ENCODE measurements around the gene IKBKE. TPM values are rescaled to one million over a fixed set of nuclear protein-coding genes. Genes with fewer than 3 reads are reported as not detected.

IKBKE gene
- total and polyA plus RNA-seq, 10 of the 15 experiments (the other 5 are each of a cell fraction or from before 2014, with no cell fraction given) = 12.8 to 35.1 (median 23.1) TPM

DNA sequence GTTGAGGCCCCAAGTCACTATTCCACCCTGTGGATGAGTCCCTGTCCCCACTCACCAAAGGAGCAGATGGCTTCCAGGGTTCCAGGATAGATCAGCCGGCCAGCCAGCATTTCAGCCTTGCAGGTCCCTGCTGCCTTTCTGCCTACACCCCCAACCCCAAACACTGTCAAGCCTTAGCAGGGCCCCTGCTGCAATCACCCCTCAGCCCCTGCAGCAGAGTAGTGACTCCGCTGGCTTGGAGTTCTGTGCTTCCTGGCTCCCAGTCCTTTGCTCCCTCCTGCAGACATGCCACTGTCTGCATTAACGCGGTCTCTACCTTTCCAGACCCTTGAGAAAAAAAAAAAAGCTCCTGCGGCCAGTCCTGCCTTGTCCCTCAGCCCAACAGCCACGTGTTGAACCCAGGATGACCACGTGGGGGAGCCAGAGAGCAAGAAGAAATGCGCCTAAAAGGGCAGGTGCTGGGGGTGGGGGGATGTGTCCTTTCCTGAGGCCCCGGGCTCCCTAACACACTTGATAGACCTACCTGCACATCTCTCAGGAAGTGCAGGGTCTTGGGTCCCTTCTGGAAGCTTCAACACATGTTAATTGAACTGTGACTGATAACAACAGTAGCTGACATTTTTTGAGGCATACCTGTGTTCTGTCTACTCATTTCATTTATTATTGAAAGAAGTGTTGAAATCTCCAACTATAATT is 74.4 kb downstream of the IKBKE start (continued):
- no peak for TF ChIP-seq REST (IDR thresholded peaks at IDR 0.05; ENCODE audit: low read depth, low read length)
- TF ChIP-seq IRF4 (IDR thresholded peaks at IDR 0.05; ENCODE audit: low read depth, low read length) = no peak; the same call in 1 of the 2 replicates
- TF ChIP-seq TAF1 (IDR thresholded peaks at IDR 0.05; ENCODE audit: borderline replicate concordance, low read depth, low read length) = no peak
- no peak for TF ChIP-seq CBX3 (IDR thresholded peaks at IDR 0.05; ENCODE audit: borderline replicate concordance, low read depth)
- TF ChIP-seq MTA2 (IDR thresholded peaks at IDR 0.05; ENCODE audit: low read depth) = no peak
- TF ChIP-seq EGR1 (IDR thresholded peaks at IDR 0.05; ENCODE audit: borderline replicate concordance in 1 of 2, low read depth in 2 of 2, low read length in 2 of 2) = no peak
- TF ChIP-seq GABPA (IDR thresholded peaks at IDR 0.05; ENCODE audit: low read depth) = no peak
- TF ChIP-seq, protein P1, sequence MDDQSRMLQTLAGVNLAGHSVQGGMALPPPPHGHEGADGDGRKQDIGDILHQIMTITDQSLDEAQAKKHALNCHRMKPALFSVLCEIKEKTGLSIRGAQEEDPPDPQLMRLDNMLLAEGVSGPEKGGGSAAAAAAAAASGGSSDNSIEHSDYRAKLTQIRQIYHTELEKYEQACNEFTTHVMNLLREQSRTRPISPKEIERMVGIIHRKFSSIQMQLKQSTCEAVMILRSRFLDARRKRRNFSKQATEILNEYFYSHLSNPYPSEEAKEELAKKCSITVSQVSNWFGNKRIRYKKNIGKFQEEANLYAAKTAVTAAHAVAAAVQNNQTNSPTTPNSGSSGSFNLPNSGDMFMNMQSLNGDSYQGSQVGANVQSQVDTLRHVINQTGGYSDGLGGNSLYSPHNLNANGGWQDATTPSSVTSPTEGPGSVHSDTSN (IDR thresholded peaks at IDR 0.05; ENCODE audit: insufficient replicate concordance, low read depth, low read length) = no peak
- TF ChIP-seq MAX (IDR thresholded peaks at IDR 0.05; ENCODE audit: low read depth, low read length) = peak; percentile 94
- no peak for TF ChIP-seq GATAD2B (conservative IDR thresholded peaks at IDR 0.05; ENCODE audit: low read depth)
- TF ChIP-seq MEF2A (IDR thresholded peaks at IDR 0.05; ENCODE audit: insufficient read depth, low read depth, low read length) = no peak
- no peak for TF ChIP-seq NR2C1 (IDR thresholded peaks at IDR 0.05)
- TF ChIP-seq KDM1A (IDR thresholded peaks at IDR 0.05; ENCODE audit: borderline replicate concordance) = no peak
- no peak for TF ChIP-seq MEF2B (IDR thresholded peaks at IDR 0.05; ENCODE audit: partially characterized antibody, poor library complexity, severe bottlenecking)
- no peak for TF ChIP-seq IRF5 (IDR thresholded peaks at IDR 0.05; ENCODE audit: borderline replicate concordance)
- TF ChIP-seq, protein P2, sequence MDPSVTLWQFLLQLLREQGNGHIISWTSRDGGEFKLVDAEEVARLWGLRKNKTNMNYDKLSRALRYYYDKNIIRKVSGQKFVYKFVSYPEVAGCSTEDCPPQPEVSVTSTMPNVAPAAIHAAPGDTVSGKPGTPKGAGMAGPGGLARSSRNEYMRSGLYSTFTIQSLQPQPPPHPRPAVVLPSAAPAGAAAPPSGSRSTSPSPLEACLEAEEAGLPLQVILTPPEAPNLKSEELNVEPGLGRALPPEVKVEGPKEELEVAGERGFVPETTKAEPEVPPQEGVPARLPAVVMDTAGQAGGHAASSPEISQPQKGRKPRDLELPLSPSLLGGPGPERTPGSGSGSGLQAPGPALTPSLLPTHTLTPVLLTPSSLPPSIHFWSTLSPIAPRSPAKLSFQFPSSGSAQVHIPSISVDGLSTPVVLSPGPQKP (IDR thresholded peaks at IDR 0.05; ENCODE audit: low read depth, low read length) = no peak
- TF ChIP-seq LARP7 (IDR thresholded peaks at IDR 0.05) = no peak
- no peak for TF ChIP-seq RBBP5 (conservative IDR thresholded peaks at IDR 0.05)
- TF ChIP-seq BMI1 (IDR thresholded peaks at IDR 0.05; ENCODE audit: borderline replicate concordance) = no peak
- peak; percentile 47; the same call in 1 of the 2 replicates for TF ChIP-seq ZNF207 (IDR thresholded peaks at IDR 0.05; ENCODE audit: borderline replicate concordance)
- TF ChIP-seq ZBTB33 (IDR thresholded peaks at IDR 0.05) = no peak

All from GM12878 (cell line).